EH (cell line): ENCODE measurements around the gene TUBB3.
A peak's percentile ranks its signal among the peaks of the same experiment; 100 is the strongest.
"Not testable (repeated sequence)": the region's sequence is repeated elsewhere in the genome, so short reads cannot be mapped to it uniquely, and the experiment has no call there.

Experiments used
- DNase-seq: peaks from one replicate; pipeline ENCODE4 v3.0.0-alpha.2; 2015; ENCODE audit warnings: low read depth

TUBB3 gene

DNA sequence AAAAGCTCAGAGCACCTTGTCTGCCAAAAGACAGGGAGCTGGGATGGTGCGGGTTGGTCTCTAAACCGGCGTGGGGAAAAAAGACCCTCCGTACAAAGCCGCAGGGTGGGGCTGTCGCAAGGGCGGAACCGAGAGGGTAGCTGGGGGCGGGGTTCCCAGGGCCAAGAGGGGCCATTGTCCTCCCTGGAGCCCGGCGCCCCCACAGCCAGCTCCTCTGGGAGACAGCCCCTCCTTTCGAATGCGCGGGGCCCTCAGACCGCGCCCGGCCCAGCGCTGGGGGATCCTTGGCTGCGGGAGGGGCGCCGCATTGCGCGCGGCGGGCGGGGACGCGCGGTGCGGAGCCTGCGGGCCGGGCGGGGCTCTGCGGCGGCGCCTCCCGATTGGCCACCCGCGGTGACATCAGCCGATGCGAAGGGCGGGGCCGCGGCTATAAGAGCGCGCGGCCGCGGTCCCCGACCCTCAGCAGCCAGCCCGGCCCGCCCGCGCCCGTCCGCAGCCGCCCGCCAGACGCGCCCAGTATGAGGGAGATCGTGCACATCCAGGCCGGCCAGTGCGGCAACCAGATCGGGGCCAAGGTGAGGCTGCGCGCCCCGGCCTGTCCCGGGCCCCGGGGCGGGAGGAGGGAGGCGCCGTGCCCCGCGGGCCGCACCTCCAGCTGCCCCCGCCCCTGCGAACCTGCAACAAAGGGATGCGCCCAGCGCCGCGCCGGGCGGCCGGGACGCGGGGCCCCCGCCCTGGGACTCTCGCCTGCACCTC is at the start of gene TUBB3:
TSS of gene TUBB3 (plus strand) at position 459 of the 756 bp plus-strand sequence. CDS start at position 519, 60 bp downstream.
- DNase-seq = peak; percentile 86

- DNase-seq = peak; percentile 95
These were observed 49.0 kb upstream of the TUBB3 start for GRCh38 chr16:89873972-89874689.

DNA sequence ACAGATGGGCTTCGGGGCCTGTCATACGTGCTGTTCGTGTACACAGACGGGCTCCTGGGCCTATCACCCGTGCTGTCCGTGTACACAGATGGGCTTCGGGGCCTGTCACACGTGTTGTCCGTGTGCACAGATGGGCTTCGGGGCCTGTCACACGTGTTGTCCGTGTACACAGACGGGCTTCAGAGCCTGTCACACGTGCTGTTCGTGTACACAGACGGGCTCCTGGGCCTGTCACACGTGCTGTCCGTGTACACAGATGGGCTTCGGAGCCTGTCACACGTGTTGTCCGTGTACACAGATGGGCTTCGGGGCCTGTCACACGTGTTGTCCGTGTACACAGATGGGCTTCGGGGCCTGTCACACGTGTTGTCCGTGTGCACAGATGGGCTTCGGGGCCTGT is 44.0 kb upstream of the TUBB3 start:
- DNase-seq = not testable (repeated sequence)

DNA sequence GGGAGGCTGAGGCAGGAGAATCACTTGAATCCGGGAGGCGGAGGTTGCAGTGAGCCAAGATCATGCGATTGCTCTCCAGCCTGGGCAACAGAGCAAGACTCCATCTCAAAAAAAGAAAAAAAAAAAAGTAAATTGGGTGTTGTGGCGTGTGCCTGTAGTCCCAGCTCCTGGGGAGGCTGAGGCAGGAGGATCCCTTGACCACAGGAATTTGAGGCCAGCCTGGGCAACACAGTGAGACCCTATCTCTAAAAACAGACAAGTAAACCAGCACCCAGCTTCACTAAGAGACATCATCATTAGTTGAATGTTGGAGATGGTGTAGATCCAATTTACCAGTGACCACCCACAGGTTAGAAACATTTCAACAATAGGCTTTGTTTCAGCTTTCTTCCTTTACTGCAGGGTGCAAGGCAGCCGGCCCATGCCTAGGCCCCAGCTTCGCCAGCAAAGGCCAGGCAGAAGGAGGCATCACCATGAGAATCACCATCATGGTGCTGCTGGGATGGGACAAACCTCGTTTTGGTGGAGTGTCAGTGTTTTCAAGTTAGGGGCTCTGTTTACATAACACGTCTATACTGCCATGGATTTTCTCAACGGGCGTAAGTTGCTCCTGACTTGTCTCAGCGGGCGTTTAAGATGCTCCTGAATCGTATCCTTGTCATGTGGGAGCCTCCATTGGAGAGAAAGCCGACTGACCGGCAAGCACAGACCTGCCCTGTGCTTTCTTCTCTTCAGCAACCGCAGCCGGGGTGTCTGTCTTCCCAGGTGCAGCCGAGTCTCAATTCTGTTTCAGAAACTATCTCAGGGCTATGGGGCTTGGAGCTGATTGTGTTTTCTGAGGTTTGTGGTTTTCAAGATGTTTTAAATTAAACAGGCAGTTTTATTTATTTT is 42.4 kb upstream of the TUBB3 start:
- DNase-seq = no peak

DNA sequence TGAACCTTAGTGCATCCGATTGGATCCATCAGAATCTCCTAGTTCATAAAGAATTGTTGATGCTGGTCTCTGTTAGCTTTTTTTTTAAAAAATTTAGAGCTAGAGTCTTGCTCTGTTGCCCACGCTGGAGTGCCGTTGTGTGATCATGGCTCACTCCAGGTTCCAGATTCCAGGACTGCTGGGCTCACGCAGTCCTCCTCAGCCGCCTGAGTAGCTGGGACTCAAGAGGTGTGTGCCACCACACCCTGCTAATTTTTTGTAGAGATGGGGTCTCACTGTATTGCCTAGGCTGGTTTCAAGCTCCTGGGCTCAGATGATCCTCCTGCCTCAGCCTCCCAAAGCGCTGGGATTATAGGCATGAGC is 41.8 kb upstream of the TUBB3 start:
- no peak for DNase-seq

DNA sequence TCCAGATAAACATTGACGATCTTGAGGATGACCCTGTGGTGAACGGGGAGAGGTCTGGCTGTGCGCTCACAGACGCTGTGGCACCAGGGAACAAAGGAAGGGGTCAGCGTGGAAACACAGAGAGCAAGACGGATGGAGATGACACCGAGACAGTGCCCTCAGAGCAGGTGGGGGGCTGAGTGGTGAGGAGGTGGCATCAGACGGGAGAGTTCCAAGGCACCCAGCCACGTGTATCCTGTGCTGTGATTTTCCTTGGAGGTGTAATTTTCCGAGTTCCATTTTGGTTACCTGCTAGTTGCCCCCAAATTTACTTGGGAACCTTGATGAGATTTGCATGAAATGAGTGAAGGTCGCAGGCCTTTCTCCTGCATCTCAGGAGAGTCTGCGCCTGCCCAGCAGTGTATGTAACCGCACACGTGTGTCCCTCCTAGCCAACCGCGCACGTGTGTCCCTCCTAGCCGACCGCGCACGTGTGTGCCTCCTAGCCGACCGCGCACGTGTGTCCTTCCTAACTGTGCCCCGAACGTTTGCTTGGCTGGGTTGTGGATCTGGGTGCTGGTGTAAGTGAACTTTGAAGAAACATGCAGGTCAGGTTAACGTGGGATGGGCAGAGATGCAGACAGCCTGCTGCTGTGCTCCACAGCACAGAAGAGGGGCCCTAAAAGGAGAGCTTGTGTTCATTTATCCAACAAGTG is 39.6 kb upstream of the TUBB3 start:
- DNase-seq = no peak

DNA sequence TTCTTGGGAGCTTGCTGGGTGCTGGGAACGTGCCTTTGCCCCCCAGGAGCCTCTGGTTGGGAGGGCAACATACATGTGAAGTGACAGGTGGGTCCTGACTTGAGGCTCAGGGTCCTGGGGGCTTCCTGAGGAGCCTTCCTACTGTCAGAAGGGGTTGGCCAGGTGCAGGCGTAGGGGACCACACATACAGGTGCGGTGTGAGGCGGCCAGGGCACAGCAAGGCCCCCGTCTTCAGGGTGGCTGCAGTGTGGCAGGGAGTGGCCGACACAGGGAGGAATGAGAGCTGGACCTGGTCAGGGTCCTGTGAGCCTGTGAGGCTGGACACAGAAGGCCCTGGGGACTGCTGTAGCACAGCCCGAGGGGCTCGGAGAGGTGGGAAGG is 39.1 kb upstream of the TUBB3 start:
- no peak for DNase-seq

GRCh38 chr16:89887243-89887642 is 35.9 kb upstream of the TUBB3 start:
- DNase-seq = no peak

- DNase-seq = no peak
These were observed 32.9 kb upstream of the TUBB3 start for GRCh38 chr16:89890200-89890599.

DNA sequence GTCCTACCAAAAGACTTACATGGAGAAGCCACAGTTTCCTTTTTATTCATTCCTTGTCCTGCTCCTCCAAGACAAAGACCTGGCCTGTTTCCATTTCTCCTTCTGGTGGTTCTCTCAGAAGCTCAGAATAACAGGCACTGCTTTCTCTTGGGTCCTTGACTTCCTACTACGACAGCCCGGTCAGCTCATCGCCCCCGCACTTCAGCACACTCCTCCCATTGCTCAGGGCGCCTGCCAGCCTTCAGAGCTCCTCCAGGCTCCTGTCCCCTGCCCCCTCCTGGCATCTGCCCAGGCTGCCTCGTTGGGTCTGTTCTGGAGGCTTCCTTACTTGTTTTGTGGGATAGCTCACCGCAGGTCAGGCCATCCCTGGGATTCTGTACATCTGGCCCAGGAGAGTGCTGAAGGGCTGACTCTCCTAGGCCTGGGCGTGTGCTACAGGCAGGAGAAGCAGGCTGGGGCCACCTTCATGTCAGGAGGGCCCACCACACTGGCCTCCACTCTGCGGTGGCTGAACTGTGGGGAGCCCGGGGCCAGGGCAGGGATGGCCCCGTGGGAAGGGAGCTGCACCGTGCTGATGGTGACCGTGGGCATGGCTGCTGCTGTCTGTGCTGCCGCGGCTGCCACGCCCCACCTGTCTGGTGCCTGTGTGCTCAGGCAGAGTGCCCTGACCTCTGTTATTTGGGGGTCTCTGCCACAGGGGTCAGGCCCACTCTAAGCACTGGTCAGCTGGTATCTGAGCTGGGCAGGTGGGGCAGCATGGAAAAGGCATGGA is 32.1 kb upstream of the TUBB3 start:
- DNase-seq = no peak

GRCh38 chr16:89892055-89892630 is 31.0 kb upstream of the TUBB3 start:
- DNase-seq = no peak

DNA sequence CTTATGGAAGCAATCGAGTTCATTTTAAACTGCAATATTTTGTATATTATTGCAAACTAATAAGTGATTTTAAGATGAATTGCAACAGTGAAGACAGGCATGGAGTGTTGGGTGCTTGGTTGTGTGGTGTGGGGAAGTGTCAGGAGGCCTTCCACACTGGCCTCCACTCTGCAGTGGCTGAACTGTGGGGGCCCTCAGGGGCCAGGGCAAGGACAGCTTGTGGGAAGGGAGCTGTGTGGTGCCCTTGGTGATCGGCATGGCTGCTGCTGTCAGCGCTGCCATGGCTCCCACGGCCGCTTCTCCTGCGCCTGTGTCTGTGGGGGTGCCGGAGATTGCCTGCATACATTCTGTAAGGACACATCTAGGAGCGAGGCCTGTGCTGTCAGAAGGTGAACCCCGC is 30.5 kb upstream of the TUBB3 start:
- no peak for DNase-seq

DNA sequence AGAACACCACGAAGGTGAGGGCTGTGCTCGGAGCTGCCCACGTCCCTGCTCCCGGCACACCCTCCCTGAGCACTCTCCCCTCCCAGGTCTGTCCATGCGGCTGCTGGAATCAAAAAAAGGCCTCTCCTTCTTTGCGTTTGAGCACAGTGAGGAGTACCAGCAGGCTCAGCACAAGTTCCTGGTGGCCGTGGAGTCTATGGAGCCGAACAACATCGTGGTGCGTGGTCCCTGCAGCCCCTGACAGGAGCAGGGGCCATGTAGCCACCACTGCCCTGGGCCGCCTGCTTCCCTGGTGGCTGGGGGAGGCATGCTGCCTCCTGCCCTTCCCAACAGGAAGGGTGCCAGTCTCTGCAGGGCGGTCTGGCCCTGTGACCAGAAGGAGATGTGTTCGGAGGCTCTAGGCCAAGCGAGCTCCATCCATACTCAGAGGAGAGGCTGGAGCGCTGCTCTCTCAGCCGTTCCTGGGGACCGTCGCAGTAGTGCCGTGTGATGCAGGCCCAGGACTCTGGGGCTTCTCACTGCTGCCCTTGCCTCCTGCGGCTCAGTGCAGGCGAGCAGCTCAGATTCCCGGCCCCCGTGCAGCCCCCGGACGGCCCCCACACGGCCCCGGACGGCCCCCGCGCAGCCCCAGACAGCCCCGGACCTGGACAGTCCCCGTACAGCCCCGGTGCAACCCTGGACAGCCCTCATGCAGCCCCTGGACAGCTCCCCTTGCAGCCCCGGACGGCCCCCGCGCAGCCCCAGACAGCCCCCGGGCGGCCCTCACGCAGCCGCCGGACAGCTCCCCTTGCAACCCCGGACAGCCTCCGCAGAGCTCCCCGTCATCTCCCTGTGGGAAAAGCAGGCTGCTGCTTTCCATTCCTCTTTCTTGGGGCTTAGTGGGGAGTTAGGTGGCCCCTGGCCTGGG is 29.2 kb upstream of the TUBB3 start:
- no peak for DNase-seq

DNA sequence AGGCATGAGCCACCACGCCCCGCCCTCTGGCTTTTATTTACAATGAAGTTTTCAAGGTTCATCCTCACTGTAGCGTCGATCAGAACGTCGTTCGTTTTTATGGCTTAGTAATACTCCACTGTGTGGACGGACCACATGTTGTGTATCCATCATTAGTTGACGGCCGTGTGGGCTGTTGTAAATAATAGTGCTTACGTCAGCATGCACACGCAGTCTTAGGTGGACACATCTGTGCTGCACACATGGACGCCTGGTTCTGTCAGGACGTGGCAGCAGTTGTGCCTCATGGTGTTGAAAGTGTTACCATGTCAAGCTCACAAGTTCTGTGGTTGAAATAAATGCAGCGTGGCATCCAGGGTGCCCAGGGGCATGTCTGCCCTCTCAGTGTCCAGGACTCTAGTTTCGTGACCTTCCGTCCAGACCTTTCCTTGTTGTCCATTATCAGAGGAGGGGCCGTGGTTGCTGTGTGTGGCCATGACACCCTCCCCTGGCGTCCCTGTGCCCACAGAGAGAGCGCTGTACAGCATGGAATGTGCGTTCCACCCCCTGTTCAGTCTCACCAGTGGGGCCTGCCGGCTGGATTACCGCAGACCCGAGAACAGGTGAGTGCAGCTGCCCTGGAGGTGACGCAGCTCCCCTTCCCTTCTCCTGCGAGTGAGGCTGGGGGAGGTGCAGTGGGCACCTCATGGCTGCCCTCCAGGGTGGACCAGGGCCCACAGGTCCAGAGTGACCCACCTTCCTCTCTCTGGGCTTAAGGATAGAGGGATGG is 27.5 kb upstream of the TUBB3 start:
- DNase-seq = no peak

DNA sequence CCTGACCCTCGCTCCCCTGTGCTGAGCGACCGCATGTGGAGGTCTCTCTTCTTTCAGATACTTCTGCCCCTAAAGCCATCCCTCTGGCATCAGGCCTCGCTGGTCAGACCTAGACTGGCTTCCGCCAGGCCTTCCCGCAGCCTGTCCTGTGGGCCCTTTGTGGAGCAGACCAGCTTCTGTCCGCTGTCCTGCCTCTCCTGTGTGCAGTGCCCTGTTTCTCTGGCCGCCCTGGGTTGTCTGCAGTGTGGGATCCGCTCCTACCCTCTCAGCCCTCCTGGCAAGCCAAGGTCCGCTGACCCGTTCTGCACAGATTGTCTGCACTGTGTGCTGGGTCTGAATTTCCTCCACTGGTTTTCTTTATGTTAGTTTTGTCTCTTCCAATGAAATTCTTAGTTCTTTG is 25.9 kb upstream of the TUBB3 start:
- no peak for DNase-seq

GRCh38 chr16:89898201-89898967 is 24.8 kb upstream of the TUBB3 start:
- no peak for DNase-seq

- peak; percentile 43 for DNase-seq
These were observed 23.2 kb upstream of the TUBB3 start for GRCh38 chr16:89899879-89900481.

DNA sequence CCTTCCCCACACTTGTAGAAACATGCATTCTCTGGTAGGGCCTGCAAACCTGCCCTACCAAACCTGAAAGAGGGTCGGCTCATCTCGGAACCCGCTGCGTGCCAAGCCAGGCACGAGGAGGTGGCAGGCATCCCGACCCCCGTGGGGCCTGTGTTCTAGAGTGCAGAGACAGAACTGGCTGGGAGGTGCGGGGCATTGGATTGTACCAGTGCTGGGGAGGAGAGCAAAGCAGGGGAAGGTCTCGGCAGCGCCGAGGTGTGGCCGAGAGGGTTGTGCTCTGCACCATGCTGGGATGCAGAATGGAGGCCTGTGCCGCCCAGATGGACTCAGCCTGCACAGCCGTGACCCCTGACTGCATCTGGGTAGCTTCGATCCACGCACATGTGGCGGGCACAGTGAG is 22.3 kb upstream of the TUBB3 start:
- DNase-seq = no peak
